GM08714 (cell line): Measurements from ENCODE around the gene TOGARAM2.

Experiments used
- H3K4me3 ChIP-seq: fragments of 200-500 bp; sonication (Bioruptor generic); 2 replicates; pipeline ENCODE4 v1.5.1; 2014; ENCODE audit warnings: mild to moderate bottlenecking, low read length, inconsistent platforms
- ZNF274 ChIP-seq: IDR thresholded peaks from 2 replicates; pipeline ENCODE4 v1.6.1; 2012; ENCODE audit warnings: mild to moderate bottlenecking, low read depth, low read length

The TOGARAM2 gene

GRCh38 chr2:29014811-29015421, 33.8 kb downstream of the TOGARAM2 start:
- no peak for TF ChIP-seq ZNF274
- H3K4me3 ChIP-seq, result no peak overlapping the region

- no peak overlapping the region for H3K4me3 ChIP-seq
- TF ChIP-seq ZNF274, result no peak
These were observed 34.8 kb downstream of the TOGARAM2 start for GRCh38 chr2:29015701-29016470.

GRCh38 chr2:29016504-29016903, 35.4 kb downstream of the TOGARAM2 start:
- no peak for TF ChIP-seq ZNF274
- H3K4me3 ChIP-seq, result no peak overlapping the region

GRCh38 chr2:29017716-29018435, 36.8 kb downstream of the TOGARAM2 start:
- no peak overlapping the region for H3K4me3 ChIP-seq
- no peak for TF ChIP-seq ZNF274

GRCh38 chr2:29021886-29022285, 40.8 kb downstream of the TOGARAM2 start:
- no peak for TF ChIP-seq ZNF274
- no peak overlapping the region for H3K4me3 ChIP-seq

- TF ChIP-seq ZNF274, result no peak
- no peak overlapping the region for H3K4me3 ChIP-seq
These were observed 41.6 kb downstream of the TOGARAM2 start for GRCh38 chr2:29022679-29023078.

GRCh38 chr2:29023188-29023587, 42.1 kb downstream of the TOGARAM2 start:
- no peak for TF ChIP-seq ZNF274
- H3K4me3 ChIP-seq, result no peak overlapping the region

GRCh38 chr2:29024882-29025430, 43.9 kb downstream of the TOGARAM2 start:
- TF ChIP-seq ZNF274, result no peak
- no peak overlapping the region for H3K4me3 ChIP-seq

- TF ChIP-seq ZNF274, result no peak
These were observed 44.6 kb downstream of the TOGARAM2 start for GRCh38 chr2:29025711-29026110.

GRCh38 chr2:29031046-29031445, 49.9 kb downstream of the TOGARAM2 start:
- H3K4me3 ChIP-seq, result no peak overlapping the region
- no peak for TF ChIP-seq ZNF274

More at GRCh38 chr2:29025711-29026110, 44.6 kb downstream of the TOGARAM2 start:
- no peak overlapping the region for H3K4me3 ChIP-seq

- no peak for TF ChIP-seq ZNF274
- no peak overlapping the region for H3K4me3 ChIP-seq
These were observed 51.1 kb downstream of the TOGARAM2 start for GRCh38 chr2:29032189-29032588.

- TF ChIP-seq ZNF274, result no peak
- no peak overlapping the region for H3K4me3 ChIP-seq
These were observed 52.1 kb downstream of the TOGARAM2 start for GRCh38 chr2:29033172-29033571.

GRCh38 chr2:29033656-29034055, 52.6 kb downstream of the TOGARAM2 start:
- no peak for TF ChIP-seq ZNF274
- H3K4me3 ChIP-seq, result no peak overlapping the region

GRCh38 chr2:29035016-29035745, 54.1 kb downstream of the TOGARAM2 start:
- no peak overlapping the region for H3K4me3 ChIP-seq
- TF ChIP-seq ZNF274, result no peak
